ENCODE data around the gene ZNF143.
"Not testable (repeated sequence)": the region's sequence is repeated elsewhere in the genome, so short reads cannot be mapped to it uniquely, and the experiment has no call there.

The ZNF143 gene

DNA sequence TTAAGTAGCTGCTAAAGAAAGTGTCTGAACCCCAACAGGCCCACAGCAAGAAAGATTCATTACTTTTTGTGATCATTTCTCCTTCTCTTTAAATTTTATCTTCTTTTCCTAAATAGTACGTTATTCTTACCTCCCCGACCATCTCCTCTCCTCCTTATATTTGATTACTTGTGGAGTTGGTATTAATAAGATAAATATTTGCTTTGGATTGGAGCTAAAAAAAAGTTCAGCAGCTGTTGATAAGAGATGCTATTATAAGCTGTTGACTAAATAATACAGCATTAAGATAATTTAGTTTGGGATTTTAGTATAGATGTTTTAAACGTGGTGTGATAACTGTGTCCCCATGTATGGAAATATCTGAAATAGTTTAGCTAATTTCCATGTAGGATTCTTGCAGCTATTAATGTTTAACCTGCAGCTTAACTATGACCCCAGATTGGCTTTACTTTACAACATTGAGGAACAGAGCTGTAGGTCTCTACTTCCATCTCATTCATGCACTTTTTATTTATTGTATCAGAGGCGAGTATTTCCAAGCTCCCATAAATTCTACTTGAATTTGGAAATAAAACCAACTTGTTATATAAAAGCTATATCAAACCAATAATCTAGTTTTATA lies 37.8 kb downstream of the ZNF143 start:
- DNase-seq = no peak

DNA sequence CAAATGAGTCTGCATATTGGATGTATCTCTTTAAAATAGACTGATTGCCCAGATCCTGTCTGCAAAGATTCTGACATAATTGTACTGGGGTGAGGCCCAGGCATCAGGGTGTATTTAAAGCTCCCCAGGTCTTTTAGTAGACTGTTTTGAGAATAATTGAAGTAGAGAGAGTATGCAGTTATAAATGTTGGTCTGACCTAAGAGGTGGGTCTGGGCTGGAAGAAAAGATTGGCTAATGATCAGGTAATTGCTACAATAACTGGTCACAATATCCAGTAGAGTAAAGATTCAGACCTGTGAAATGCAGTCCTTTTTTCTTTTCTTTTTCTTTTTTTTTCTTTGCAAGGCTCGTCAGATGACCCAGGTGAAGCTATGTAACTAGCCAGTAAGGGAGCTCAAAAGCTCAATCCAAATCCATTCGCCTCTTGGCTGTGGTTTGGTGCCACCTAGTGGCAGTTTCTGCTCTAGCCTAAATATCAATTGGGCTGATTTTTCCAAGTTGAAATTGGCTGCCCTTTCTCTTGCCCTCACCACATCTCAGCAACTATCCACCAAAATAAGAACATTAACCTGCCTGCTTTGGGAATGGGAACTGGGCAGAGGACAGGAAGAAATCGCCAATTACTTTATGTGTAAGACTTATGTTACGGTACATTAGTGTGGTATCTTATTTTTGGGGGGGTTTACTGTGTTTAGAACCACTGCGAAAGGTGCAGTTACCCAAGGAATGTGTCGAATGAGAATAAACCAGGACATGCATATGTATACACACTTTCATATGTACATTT lies 45.9 kb downstream of the ZNF143 start:
- DNase-seq = peak; percentile 50

DNA sequence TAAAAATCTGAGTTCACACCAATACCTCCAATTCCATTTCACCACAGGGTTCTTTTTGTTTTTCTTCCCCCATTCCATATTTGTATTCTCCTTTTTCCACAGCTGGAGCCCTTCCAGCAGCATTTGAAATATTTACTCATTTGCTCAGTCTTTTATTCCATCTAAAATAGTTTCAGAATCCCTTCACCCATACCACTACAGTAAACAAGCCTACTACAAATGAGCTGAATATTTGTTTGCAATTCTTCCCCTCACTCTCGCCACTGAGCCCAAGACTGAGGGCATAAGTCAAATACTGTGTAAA lies 46.4 kb downstream of the ZNF143 start:
- no peak for DNase-seq

DNA sequence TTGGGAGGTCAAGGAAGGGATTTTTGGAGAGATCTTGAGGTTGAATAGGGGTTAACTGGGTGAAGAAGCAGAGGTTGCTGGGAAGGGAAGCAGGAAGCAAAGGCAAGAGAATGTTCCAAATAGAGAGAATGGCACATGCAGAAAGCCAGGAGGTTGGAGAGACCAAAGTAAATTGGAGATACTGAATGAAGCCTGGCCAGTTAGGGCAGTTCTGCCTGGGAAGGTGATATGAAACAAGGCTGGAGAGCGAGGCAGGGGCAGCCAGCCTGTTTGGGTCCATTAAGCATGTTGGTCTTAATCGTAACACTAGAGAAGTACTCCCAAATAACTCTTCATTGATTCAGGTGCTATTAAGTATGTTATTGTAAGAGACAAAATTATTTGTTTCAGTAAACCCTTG lies 48.2 kb downstream of the ZNF143 start:
- no peak for DNase-seq

DNA sequence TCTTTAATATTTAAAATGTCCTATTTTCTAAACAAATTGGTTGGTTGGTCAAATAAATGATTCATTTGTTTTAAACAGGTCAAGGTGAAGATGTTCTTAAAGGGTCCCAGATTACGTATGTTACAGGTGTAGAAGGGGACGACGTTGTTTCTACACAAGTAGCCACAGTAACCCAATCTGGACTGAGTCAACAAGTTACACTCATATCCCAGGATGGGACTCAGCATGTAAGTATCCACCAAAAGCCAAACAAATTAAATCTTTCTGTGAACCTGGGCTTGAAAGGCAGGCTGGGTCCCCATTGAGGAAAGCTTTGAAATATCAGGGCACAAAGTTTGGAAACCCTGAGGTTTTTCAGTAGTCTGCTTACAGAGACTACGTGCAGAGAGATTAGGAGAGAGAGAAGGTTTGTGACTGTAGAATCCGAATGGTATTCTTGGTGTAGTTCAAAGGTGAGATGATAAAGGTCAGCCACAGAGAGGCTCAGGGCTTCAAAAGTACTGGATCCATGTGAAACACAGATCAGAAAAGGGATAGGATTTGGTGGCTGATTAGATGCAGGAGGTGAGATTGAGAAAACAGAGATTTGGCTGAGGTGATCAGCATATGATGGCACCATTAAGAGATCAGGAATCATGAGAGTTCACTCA lies 51.7 kb downstream of the ZNF143 start:
- DNase-seq = no peak

DNA sequence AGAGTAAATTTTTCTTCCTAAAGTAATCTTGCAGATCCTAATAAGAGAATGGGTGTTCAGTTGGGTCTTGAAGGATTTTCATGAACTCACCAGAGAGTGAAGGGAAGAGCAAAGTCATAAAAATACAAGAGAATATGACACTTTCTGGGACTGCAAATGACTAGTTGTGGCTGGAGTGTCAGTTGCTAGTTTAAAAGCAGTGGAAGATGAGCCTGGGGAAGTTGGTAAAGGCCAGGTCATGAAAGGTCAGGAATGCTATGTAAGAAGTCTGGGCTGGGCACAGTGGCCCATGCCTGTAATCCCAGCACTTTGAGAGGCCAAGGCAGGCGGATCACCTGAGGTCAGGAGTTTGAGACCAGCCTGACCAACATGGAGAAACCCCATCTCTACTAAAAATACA lies 53.8 kb downstream of the ZNF143 start:
- not testable (repeated sequence) for DNase-seq

DNA sequence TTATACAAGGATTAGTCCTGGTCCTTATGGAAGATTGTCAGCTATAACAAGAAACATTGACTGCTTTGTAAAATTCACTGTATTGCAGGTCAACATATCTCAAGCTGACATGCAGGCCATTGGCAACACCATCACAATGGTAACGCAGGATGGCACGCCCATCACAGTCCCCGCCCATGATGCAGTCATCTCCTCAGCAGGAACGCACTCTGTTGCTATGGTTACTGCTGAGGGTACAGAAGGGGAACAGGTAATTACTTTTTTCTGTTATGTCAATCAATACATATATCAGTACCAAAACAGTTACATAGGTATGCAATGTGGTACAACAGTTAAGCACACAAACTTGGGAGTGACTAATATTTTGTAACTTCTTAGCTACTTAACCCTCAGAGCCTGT lies 55.3 kb downstream of the ZNF143 start:
- DNase-seq = no peak

DNA sequence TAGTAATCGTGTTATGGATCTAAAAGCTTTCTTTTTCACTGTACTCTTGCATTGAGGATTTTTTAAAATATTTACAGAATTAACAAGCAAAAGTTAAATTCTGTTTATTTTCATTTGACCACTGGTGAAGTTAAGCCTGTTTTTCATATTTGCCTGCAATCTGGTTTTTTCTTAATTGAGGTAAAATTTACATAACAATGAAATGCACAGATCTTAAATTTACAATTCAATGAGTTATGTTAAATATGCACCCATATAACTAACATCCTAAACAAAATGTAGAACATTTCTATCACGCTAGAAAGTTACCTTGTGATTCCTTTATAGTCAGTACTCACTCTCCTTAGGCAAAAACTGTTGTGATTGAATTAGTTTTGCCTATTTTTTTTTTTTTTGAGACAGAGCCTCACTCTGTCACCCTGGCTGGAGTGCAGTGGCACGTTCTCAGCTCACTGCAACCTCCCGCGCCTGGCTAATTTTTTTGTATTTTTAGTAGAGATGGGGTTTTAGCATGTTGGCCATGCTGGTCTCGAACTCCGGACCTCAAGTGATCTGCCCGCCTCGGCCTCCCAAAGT lies 58.1 kb downstream of the ZNF143 start:
- DNase-seq = no peak

DNA sequence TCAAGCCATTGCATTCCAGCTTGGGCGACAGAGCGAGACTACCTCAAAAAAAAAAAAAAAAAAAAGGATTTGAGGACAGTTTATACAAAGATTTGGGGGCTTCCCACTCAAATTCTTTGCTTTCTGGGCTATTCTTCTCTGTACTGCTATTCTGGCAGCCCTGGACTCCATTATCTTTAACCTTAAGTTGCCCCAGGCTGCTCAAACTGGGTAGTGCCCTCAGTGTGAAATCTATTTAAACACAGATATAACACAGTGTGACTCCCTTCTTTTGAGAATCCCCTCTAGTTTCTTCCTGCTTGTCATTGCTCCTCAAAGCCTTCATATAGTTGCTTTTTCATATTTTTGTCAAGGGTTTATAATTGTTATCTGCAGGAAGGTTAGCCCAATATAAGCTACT lies 63.2 kb downstream of the ZNF143 start:
- DNase-seq = no peak

DNA sequence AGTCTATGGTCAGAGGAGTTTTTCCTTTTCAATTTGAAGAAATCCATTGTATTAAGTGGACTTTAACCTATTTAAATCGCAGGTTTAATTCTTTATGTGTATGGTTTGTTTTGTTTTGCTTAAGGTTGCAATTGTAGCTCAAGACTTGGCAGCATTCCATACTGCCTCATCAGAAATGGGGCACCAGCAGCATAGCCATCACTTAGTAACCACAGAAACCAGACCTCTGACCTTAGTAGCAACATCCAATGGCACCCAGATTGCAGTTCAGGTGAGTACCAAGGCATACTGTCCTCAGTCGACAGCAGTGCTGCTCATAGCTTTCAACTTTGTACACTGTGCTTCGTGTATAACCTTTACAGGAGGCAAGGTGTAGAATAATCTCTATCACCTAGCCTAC lies 64.3 kb downstream of the ZNF143 start:
- DNase-seq = no peak

DNA sequence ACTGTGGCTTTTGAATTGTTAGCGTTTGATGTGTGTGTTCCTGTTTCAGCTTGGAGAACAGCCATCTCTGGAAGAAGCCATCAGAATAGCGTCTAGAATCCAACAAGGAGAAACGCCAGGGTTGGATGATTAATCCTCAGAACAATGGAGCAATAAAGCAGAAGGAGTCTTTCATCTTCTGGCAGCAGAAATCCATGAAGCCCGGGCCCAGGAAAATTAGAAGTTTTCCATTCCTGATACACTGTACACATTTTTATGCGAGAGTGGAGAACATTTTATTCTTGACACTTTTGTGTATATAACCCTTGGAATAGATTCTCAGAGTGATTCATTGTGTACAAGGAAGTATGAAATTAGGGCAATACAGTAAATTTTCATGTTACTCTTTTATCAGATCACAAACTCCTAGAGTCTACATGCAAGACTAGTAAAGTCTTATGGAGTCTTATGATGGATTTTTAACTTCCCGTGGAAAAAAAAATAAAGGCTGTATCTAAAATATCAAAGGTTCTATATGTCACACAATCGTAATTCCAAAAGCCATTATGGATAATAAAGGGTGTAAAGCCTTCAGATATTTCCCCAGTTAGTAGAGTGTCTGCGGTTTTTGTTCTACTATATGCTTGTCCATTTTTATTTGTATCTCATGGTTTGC lies 66.8 kb downstream of the ZNF143 start:
- no peak for DNase-seq

DNA sequence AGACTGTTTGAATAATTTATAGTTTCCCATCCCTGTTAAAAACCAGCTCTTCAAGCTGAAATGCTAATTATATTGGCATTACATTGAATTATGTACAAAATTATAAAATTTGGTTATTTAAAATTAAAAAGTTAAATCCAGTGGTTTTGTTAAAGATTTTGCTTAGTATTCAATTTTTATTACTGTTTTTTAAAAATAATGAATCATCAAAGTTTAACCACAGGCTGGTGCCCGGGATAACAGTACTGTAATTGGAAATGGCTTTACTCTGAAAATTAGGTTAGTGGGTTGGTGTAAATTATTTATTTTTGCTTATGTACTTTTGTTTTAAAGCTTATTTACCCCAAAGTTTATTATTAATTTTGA lies 67.3 kb downstream of the ZNF143 start:
- no peak for DNase-seq

DNA sequence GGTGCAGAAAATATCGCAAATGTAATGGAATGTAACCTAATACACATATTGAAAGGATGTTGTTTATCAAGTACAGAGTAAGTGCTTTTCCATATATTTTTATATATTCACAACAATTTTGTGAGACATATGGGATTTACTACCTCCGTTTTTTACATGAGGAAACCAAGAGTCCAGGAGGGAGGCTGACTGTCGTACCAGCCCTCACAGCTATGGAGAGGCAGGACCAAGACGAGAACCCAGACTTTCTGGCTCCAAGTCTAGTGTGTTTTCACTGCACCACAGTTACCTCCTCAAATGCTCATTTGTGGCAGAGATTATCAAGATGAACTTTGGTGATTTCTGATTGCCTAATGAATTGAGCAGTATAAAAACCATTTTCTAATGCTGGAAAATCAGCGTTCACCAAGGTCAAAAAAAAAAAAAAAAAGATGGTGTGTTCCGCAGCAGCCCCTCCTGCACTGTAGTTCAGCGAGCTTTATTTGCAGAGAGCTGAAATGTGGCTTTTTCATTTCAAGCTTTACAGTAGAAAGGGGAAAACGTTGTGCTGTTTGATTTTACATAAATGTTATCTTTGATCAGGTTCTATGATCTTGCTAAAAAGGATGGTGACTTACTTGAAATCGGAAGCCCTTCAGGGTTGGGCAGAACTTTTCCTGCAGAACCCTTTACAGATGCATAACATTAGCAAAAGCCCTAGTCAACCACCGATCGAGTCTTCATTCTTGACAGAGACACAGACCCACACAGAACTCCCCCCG lies 67.9 kb downstream of the ZNF143 start:
- DNase-seq = no peak

DNA sequence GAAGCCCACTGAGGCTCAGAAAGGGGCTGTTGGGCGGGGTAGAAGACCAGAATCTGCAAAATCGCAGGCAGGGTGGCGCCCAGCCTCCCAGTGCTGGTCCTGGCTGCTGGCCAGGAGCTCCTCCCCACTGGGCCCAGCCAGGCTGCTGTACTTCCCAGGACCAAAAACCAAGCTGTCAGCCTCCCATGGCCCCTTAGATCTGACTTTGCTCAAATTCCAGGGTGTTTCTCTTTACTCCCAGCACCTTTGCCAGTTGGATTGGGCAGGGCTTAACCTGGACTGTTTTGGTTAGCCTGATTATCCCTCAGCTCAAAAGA lies 68.5 kb downstream of the ZNF143 start:
- no peak for DNase-seq

DNA sequence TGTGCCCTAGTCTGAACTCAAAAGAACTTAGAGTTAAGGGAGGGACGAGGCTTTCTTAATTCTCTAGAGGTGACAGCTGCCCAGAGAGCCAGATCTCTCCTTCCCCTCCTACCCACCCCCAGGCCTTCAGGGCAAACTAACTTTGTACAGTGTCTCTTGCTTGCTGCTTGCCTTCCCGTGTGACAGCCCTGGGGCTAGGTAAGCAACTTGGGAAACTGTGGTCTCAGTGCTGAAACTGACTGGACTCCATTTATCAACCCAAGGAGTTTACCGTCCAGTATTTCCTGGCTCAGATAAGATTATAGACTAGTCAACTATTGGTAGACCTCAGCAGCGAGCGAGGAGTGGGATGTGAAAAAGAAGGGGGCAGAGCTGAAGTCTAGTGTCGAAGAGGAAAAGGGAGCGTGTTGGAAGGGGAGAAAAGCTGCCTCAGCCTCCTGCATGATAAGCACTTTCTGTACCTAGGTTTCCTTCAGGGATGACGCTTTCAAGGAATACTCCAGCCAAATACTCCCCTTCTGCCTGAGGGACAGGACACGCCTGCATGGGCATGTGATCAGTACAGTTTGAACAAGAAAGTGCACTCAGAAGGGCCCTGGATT lies 69.3 kb downstream of the ZNF143 start:
- no peak for DNase-seq

DNA sequence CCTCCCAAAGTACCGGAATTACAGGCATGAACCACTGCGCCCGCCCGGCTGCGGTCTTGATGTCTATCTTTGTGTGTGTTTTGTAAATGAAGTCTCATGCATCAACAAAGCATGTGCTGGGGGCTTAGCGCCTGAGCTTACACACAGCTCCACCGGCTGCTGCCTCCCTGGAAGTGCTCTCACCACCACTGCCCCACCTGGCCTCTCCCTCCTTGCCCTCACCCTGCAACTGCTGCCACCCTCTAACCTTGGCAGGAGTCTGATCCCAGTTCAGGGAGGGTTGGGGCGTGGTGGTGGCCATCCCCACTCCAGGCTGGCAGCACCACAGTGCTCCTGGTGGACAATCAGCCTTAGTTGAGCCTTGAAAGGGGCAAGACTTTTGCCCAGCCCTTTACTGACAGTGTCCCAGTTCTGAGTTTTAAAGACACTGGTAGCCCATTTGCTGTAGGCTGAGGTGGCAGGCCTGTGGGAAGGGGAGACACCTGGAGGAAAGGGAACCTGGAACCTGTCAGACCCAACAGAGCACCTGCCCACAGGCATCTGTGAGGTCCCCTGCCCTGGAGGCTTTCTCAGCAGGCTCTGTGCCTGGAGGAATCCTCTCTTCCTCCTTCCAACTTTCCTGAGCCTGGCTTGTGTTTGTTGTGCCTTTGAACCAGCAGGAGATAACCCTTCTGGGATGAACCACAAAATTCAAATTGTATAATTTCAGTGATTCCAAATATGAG lies 70.3 kb downstream of the ZNF143 start:
- no peak for DNase-seq

DNA sequence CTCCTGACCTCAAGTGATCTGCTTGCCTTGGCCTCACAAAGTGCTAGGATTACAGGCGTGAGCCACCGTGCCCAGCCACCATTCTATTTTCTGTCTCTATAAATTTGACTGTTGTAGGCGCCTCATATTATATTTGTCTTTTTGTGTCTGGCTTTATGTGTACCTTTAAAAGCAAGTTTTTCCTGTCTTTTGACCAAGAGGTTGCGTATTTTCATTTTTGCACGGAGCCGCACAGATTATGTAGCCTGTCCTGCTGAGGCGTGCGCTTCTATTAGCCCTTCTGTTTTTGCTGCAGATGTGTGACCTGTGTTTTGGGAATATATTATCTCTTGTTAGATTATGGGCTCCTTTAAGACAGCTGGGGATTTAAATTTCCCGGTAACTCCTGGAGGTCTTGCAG lies 72.2 kb downstream of the ZNF143 start:
- no peak for DNase-seq

DNA sequence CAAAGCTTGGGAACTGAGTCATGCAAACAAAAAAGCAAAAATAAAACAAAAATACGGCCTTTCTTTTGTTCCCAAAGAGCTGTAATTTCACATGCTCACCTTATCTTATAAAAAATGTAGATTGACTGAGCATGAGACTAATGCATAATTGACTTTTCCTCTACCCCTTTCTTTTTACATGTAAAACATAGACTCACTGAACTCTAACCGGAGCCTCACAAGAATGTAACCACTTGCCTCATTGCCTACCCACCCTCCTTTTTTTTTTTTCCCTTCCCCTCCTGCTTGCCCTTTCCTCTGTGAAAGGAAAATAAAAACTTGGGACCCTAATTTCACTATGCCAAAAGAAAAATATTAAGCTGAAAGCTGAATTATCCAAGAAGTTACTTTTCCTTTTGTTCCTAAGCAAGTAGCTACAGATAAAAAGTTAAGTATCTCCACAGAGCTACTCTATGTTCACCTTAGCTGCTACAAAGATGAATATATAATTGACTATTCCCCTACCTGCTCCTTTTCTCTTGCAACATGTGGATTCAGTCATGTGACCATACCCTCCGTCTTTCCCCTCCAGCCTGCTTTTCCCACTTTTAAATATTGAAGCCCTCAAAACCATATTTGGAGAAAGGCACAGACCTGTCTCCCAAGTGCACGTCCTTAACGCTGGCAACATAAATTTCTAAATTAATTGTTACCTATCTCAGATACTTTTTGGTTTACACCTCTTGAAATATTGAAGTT lies 73.1 kb downstream of the ZNF143 start:
- no peak for DNase-seq

DNA sequence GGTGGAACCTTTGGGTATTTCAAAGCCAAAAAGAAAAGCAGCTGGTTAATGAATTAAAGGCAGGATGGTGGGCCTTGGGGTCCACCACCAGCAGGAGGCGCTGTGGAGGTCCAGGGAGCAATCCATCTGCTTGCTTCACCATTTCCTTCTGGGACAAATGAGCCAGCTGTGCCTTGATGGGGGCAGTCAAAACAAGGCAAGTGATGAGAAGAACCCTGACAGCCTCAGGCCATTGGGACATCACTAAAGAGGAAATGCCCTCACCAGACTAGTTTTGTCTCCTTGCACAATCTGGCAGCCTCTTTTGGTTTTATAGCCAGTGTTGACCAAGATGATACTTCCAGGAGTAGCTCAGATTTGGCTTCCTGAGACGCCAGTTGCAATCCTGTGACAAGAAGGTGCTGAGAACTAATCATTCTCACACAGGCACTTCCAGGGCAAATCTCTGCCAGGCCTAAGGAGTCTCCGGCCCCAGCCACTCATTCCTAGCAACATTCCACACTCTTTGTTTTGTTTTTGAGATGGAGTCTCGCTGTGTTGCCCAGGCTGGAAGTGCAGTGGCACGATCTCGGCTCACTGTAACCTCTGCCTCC lies 74.5 kb downstream of the ZNF143 start:
- no peak for DNase-seq

DNA sequence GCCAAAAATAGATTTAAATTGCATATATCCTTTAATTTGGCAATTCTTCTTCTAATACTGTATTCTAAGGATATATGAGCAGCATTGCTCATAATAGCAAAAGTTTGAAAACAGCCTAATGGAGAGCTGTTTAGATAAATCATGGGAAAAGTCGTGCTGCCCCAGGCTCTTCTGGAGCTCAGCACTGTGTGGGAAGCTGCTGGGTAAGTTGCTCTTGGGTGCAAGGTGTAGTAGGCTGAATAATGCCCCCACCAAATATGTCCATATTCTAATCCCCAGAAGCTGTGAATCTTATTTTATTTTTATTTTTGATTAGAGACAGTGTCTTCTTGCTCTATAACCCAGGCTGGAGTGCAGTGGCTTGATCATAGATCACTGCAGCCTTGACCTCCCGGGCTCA lies 77.7 kb downstream of the ZNF143 start:
- DNase-seq = no peak

DNA sequence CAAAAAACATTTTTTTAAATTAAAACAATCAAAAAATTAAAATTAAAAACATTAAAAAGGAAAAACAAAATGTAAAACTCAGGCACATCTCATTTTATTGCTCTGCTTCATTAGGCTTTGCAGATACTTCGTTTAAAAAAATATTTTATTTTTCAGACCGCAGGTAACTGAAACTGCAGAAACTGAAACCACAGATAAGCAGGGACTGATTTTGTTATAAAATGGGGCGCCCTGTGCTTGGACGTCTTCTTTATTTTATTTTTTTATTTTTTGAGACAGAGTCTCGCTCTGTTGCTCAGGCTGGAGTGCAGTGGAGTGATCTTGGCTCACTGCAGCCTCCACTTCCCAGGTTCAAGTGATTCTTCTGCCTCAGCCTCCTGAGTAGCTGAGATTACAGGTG lies 88.4 kb downstream of the ZNF143 start:
- DNase-seq = not testable (repeated sequence)
